ENCODE results near the gene CIAO2B. TPM values are rescaled to one million over a fixed set of nuclear protein-coding genes. Genes with fewer than 3 reads are reported as not detected.

Gene CIAO2B
- total RNA-seq, 2 experiments from 2014 or later = 95.2 to 112 TPM

GRCh38 chr16:66911801-66912200 lies 22.4 kb downstream of the CIAO2B start:
- no peak overlapping the region for H3K27ac Mint-ChIP-seq
- CTCF ChIA-PET = interaction anchor here (0.8 to 3.1 kb wide), 5 partner anchors 10 to 80 kb away, joined by 3 to 13 read pairs (median 3); no protein-coding TSS in a partner anchor
- no peak for DNase-seq
- no peaks in the 10 kb centered on the region for H3K4me1 Mint-ChIP-seq
- no peak overlapping the region for H3K4me3 Mint-ChIP-seq
- no peaks in the 10 kb centered on the region for H3K9me3 Mint-ChIP-seq
- POLR2A ChIA-PET = no interaction called here
- no peaks in the 10 kb centered on the region for H3K36me3 Mint-ChIP-seq (ENCODE audit: low read depth)
- H3K27me3 Mint-ChIP-seq = peaks cover 6% of the 10 kb centered on the region

- DNase-seq = no peak
- peaks cover 5% of the 10 kb centered on the region for H3K4me1 Mint-ChIP-seq
- no peak overlapping the region for H3K27ac Mint-ChIP-seq
- ChIA-PET CTCF (interaction anchor here (0.5 to 3.1 kb wide), 9 partner anchors 10 to 138 kb away, joined by 3 to 13 read pairs (median 3); no protein-coding TSS in a partner anchor), POLR2A (interaction anchor here (0.6 kb wide), 1 partner anchor 37 kb away, joined by 3 read pairs; no protein-coding TSS in a partner anchor)
- H3K4me3 Mint-ChIP-seq = no peak overlapping the region
- no peaks in the 10 kb centered on the region for H3K36me3 Mint-ChIP-seq (ENCODE audit: low read depth)
- no peaks in the 10 kb centered on the region for H3K9me3 Mint-ChIP-seq
- peaks cover 6% of the 10 kb centered on the region for H3K27me3 Mint-ChIP-seq
Observed at GRCh38 chr16:66911112-66911511, 23.1 kb downstream of the CIAO2B start.

- no peak overlapping the region for H3K27ac Mint-ChIP-seq
- H3K36me3 Mint-ChIP-seq (ENCODE audit: low read depth) = no peaks in the 10 kb centered on the region
- H3K9me3 Mint-ChIP-seq = no peaks in the 10 kb centered on the region
- no peak for DNase-seq
- CTCF ChIA-PET = interaction anchor here (0.5 to 3.1 kb wide), 12 partner anchors 9 to 139 kb away, joined by 3 to 13 read pairs (median 3); no protein-coding TSS in a partner anchor
- H3K4me3 Mint-ChIP-seq = no peak overlapping the region
- H3K27me3 Mint-ChIP-seq = peaks cover 6% of the 10 kb centered on the region
- peaks cover 12% of the 10 kb centered on the region for H3K4me1 Mint-ChIP-seq
- POLR2A ChIA-PET = interaction anchor here (0.6 kb wide), 1 partner anchor 575 kb away, joined by 4 read pairs; no protein-coding TSS in a partner anchor
Observed at GRCh38 chr16:66910175-66910940, 23.8 kb downstream of the CIAO2B start.

GRCh38 chr16:66908762-66909559 lies 25.2 kb downstream of the CIAO2B start:
- Mint-ChIP-seq H3K36me3 (ENCODE audit: low read depth) (no peaks in the 10 kb centered on the region), H3K27ac (peak overlapping the region; percentile 38), H3K4me1 (peaks cover 12% of the 10 kb centered on the region), H3K9me3 (no peaks in the 10 kb centered on the region), H3K4me3 (no peak overlapping the region), H3K27me3 (peaks cover 2% of the 10 kb centered on the region)
- CTCF ChIA-PET = interaction anchor here (1.3 to 6.4 kb wide), 5 partner anchors 10 to 20 kb away, joined by 3 to 51 read pairs (median 12); no protein-coding TSS in a partner anchor
- DNase-seq = no peak
- POLR2A ChIA-PET = no interaction called here

- no peak overlapping the region for H3K4me3 Mint-ChIP-seq
- peaks cover 2% of the 10 kb centered on the region for H3K27me3 Mint-ChIP-seq
- POLR2A ChIA-PET = no interaction called here
- CTCF ChIA-PET = interaction anchor here (1.3 to 6.4 kb wide), 2 partner anchors 14 to 20 kb away, joined by 3 to 51 read pairs; no protein-coding TSS in a partner anchor
- H3K27ac Mint-ChIP-seq = no peak overlapping the region
- peaks cover 12% of the 10 kb centered on the region for H3K4me1 Mint-ChIP-seq
- H3K9me3 Mint-ChIP-seq = no peaks in the 10 kb centered on the region
- H3K36me3 Mint-ChIP-seq (ENCODE audit: low read depth) = no peaks in the 10 kb centered on the region
- no peak for DNase-seq
Observed at GRCh38 chr16:66908116-66908515, 26.1 kb downstream of the CIAO2B start.

GRCh38 chr16:66906916-66907836 lies 27.0 kb downstream of the CIAO2B start:
- H3K9me3 Mint-ChIP-seq = no peaks in the 10 kb centered on the region

GRCh38 chr16:66905633-66906539 lies 28.3 kb downstream of the CIAO2B start:
- H3K4me3 Mint-ChIP-seq = no peak overlapping the region
- CTCF ChIA-PET = interaction anchor here (0.9 to 6.4 kb wide), 10 partner anchors 9 to 33 kb away, joined by 3 to 51 read pairs (median 4); no protein-coding TSS in a partner anchor

More at GRCh38 chr16:66906916-66907836, 27.0 kb downstream of the CIAO2B start:
- H3K4me1 Mint-ChIP-seq = peaks cover 12% of the 10 kb centered on the region
- no peak overlapping the region for H3K4me3 Mint-ChIP-seq
- POLR2A ChIA-PET = no interaction called here
- peaks cover 2% of the 10 kb centered on the region for H3K27me3 Mint-ChIP-seq
- DNase-seq = no peak
- no peaks in the 10 kb centered on the region for H3K36me3 Mint-ChIP-seq (ENCODE audit: low read depth)
- no peak overlapping the region for H3K27ac Mint-ChIP-seq
- CTCF ChIA-PET = interaction anchor here (0.8 to 6.4 kb wide), 8 partner anchors 10 to 72 kb away, joined by 3 to 51 read pairs (median 4); no protein-coding TSS in a partner anchor

GRCh38 chr16:66904846-66905632 lies 29.2 kb downstream of the CIAO2B start:
- ChIA-PET POLR2A (no interaction called here), CTCF (interaction anchor here (0.6 to 6.4 kb wide), 8 partner anchors 8 to 69 kb away, joined by 3 to 51 read pairs (median 5); partner anchors contain the start of gene RRAD)
- H3K36me3 Mint-ChIP-seq (ENCODE audit: low read depth) = no peaks in the 10 kb centered on the region
- H3K27ac Mint-ChIP-seq = peak overlapping the region; percentile 13
- no peak overlapping the region for H3K4me3 Mint-ChIP-seq
- H3K27me3 Mint-ChIP-seq = peaks cover 2% of the 10 kb centered on the region
- DNase-seq = no peak
- H3K9me3 Mint-ChIP-seq = no peaks in the 10 kb centered on the region
- peaks cover 12% of the 10 kb centered on the region for H3K4me1 Mint-ChIP-seq

More at GRCh38 chr16:66905633-66906539, 28.3 kb downstream of the CIAO2B start:
- H3K27ac Mint-ChIP-seq = peak overlapping the region; percentile 73
- H3K9me3 Mint-ChIP-seq = no peaks in the 10 kb centered on the region
- peaks cover 12% of the 10 kb centered on the region for H3K4me1 Mint-ChIP-seq
- peaks cover 2% of the 10 kb centered on the region for H3K27me3 Mint-ChIP-seq
- H3K36me3 Mint-ChIP-seq (ENCODE audit: low read depth) = no peaks in the 10 kb centered on the region
- peak; percentile 85 for DNase-seq
- POLR2A ChIA-PET = interaction anchor here (0.6 kb wide), 1 partner anchor 145 kb away, joined by 9 read pairs; no protein-coding TSS in a partner anchor

GRCh38 chr16:66904428-66904845 lies 29.8 kb downstream of the CIAO2B start:
- Mint-ChIP-seq H3K27me3 (no peaks in the 10 kb centered on the region), H3K27ac (no peak overlapping the region), H3K4me1 (peaks cover 12% of the 10 kb centered on the region), H3K4me3 (no peak overlapping the region), H3K36me3 (ENCODE audit: low read depth) (no peaks in the 10 kb centered on the region), H3K9me3 (no peaks in the 10 kb centered on the region)
- POLR2A ChIA-PET = no interaction called here
- CTCF ChIA-PET = interaction anchor here (0.6 to 6.4 kb wide), 6 partner anchors 9 to 68 kb away, joined by 3 to 51 read pairs (median 5); partner anchors contain the start of gene RRAD
- no peak for DNase-seq

GRCh38 chr16:66903544-66904427 lies 30.4 kb downstream of the CIAO2B start:
- no peak for DNase-seq
- peaks cover 12% of the 10 kb centered on the region for H3K4me1 Mint-ChIP-seq
- ChIA-PET POLR2A (no interaction called here), CTCF (interaction anchor here (0.6 to 6.4 kb wide), 7 partner anchors 9 to 314 kb away, joined by 3 to 51 read pairs (median 4); partner anchors contain the start of gene RRAD)
- H3K36me3 Mint-ChIP-seq (ENCODE audit: low read depth) = no peaks in the 10 kb centered on the region
- H3K27ac Mint-ChIP-seq = no peak overlapping the region
- H3K4me3 Mint-ChIP-seq = no peak overlapping the region
- H3K27me3 Mint-ChIP-seq = no peaks in the 10 kb centered on the region
- H3K9me3 Mint-ChIP-seq = no peaks in the 10 kb centered on the region

Data from activated CD4-positive, alpha-beta T cell treated with anti-CD3 and anti-CD28 coated beads, Interleukin-2, amount 10 ng/mL, durations not matched to agents 7 days and 5 days (primary cell).